Peyer's patch (tissue), 4 donors: Measurements from ENCODE around the gene LRRC70. TPM values are rescaled to one million over a fixed set of nuclear protein-coding genes. Genes with fewer than 3 reads are reported as not detected.
"Not testable (repeated sequence)": the region's sequence is repeated elsewhere in the genome, so short reads cannot be mapped to it uniquely, and the experiment has no call there.

Source experiments
- DNase-seq, 3 donors: peaks; one replicate each; pipeline ENCODE4 v3.0.0-alpha.2; 2017 to 2019
- H3K27ac ChIP-seq, 4 donors: fragments of 200-600 bp; sonication (generic); one replicate each; pipeline ENCODE4 v1.5.1; 2016 to 2019
- H3K27me3 ChIP-seq, 2 donors: fragments of 200-600 bp; sonication (generic); one replicate each; pipeline ENCODE4 v1.5.1; 2019
- H3K36me3 ChIP-seq, 3 donors: fragments of 200-600 bp; sonication (generic); one replicate each; pipeline ENCODE4 v1.5.1; 2016 to 2019
- H3K4me1 ChIP-seq, 4 donors: fragments of 200-600 bp; sonication (generic); one replicate each; pipeline ENCODE4 v1.5.1; 2016 to 2019
- H3K4me3 ChIP-seq, 4 donors: fragments of 200-600 bp; sonication (generic); 1 replicate in 3 of 4; 2 replicates in 1 of 4; pipeline ENCODE4 v1.5.1; 2016 to 2019; ENCODE audit warnings: mild to moderate bottlenecking in 1 of 4
- H3K9me3 ChIP-seq, 4 donors: fragments of 200-600 bp; sonication (generic); one replicate each; pipeline ENCODE4 v1.5.1; 2016 to 2019; ENCODE audit warnings: mild to moderate bottlenecking in 1 of 4
- POLR2A ChIP-seq, 2 donors: fragments of 450-650 bp; IDR thresholded peaks; one replicate each; pipeline ENCODE4 v1.5.1; 2017; ENCODE audit warnings: antibody characterized with exemption in 2 of 2, mild to moderate bottlenecking in 2 of 2, moderate library complexity in 2 of 2
- total RNA-seq, 4 donors: library from RNA; depleted of rRNA; stranded (reverse); fragments of >200 nt; gene quantifications; one replicate each; pipeline ENCODE4 v1.1.0, GENCODE V29; 2016
- TF ChIP-seq, protein P1 (sequence below), 6 experiments: fragments of 450-650 bp in 4 of 6; fragments of 200-600 bp in 2 of 6; sonication (generic) in 1 of 6; IDR thresholded peaks; one replicate each; pipeline ENCODE4 v1.5.1; 2017 to 2019; ENCODE audit warnings: antibody characterized with exemption in 6 of 6, mild to moderate bottlenecking in 3 of 6, moderate library complexity in 1 of 6

LRRC70 gene
- total RNA-seq, 4 donors from 2014 or later = 1.1 to 5.0 (median 2.5) TPM

DNA sequence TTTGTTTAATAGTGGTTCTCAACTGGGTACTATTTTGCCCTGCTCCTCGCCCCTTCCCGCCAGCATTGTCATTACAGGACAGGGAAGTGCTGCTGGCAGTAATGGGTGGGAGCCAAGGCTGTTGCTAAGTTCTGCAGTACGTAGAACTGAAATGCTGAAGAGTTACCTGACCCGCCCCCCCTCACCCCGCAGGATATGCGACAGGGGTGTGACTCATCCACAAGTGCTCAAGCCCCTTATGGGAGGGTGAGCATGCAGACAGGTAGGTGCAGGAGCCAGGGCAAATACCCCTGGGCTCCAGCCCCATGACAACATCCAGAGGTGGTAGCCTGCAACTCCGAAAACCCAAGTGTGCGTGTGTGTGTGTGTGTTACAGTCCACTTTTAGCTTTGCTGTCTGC, 35.7 kb downstream of the LRRC70 start:
- Histone ChIP-seq H3K27ac (no peak overlapping the region), H3K4me1 (no peaks in the 10 kb centered on the region), H3K9me3 (no peaks in the 10 kb centered on the region), H3K36me3 (no peaks in the 10 kb centered on the region), H3K27me3 (no peaks in the 10 kb centered on the region), H3K4me3 (no peak overlapping the region)
- no peak for DNase-seq
- no peak for TF ChIP-seq POLR2A (IDR thresholded peaks at IDR 0.05)
- TF ChIP-seq, protein P1, sequence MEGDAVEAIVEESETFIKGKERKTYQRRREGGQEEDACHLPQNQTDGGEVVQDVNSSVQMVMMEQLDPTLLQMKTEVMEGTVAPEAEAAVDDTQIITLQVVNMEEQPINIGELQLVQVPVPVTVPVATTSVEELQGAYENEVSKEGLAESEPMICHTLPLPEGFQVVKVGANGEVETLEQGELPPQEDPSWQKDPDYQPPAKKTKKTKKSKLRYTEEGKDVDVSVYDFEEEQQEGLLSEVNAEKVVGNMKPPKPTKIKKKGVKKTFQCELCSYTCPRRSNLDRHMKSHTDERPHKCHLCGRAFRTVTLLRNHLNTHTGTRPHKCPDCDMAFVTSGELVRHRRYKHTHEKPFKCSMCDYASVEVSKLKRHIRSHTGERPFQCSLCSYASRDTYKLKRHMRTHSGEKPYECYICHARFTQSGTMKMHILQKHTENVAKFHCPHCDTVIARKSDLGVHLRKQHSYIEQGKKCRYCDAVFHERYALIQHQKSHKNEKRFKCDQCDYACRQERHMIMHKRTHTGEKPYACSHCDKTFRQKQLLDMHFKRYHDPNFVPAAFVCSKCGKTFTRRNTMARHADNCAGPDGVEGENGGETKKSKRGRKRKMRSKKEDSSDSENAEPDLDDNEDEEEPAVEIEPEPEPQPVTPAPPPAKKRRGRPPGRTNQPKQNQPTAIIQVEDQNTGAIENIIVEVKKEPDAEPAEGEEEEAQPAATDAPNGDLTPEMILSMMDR (IDR thresholded peaks at IDR 0.05) = no peak

DNA sequence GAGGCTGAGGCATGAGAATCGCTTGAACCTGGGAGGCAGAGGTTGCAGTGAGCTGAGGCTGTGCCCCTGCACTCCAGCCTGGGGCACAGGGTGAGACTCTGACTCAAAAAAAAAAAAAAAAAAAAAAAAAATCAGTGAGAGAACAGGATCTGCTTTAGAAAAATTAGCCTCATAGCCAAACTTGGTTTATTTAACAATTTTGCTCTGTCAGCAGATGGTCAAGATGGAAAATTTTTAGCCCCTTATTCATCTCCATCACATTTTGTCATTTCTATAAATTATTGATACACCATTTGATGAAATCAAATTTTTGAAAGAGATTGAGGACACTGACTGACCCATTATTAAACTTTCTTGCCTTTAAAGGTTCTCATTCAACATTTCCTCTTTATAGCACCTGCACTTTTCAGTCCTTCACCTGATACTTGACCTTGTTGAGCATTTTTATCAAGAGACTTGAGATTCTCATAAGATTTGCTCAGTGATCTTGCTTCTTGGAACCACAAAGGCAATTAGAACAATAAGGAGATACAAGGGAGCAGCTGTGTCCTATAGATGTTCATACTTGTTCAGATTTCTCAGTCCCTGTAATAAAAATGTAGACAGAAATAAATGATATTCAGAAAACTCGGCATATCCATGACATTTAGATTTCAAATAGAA, 38.1 kb downstream of the LRRC70 start:
- H3K4me3 ChIP-seq = no peak overlapping the region
- TF ChIP-seq POLR2A (IDR thresholded peaks at IDR 0.05) = no peak
- TF ChIP-seq, protein P1 (IDR thresholded peaks at IDR 0.05) = no peak
- H3K27ac ChIP-seq = no peak overlapping the region
- DNase-seq = no peak
- H3K4me1 ChIP-seq = no peaks in the 10 kb centered on the region
- H3K36me3 ChIP-seq = no peaks in the 10 kb centered on the region
- no peaks in the 10 kb centered on the region for H3K27me3 ChIP-seq
- H3K9me3 ChIP-seq = no peaks in the 10 kb centered on the region

GRCh38 chr5:62617943-62618342, 39.3 kb downstream of the LRRC70 start:
- Histone ChIP-seq H3K27me3 (no peaks in the 10 kb centered on the region), H3K36me3 (no peaks in the 10 kb centered on the region), H3K4me1 (no peaks in the 10 kb centered on the region), H3K9me3 (no peaks in the 10 kb centered on the region), H3K4me3 (no peak overlapping the region), H3K27ac (no peak overlapping the region)
- TF ChIP-seq POLR2A (IDR thresholded peaks at IDR 0.05) = no peak
- TF ChIP-seq, protein P1 (IDR thresholded peaks at IDR 0.05) = no peak
- DNase-seq = no peak

GRCh38 chr5:62620761-62621160, 42.1 kb downstream of the LRRC70 start:
- no peaks in the 10 kb centered on the region for H3K27me3 ChIP-seq
- no peaks in the 10 kb centered on the region for H3K4me1 ChIP-seq
- no peaks in the 10 kb centered on the region for H3K36me3 ChIP-seq
- H3K27ac ChIP-seq = no peak overlapping the region
- TF ChIP-seq, protein P1 (IDR thresholded peaks at IDR 0.05) = no peak
- TF ChIP-seq POLR2A (IDR thresholded peaks at IDR 0.05) = no peak
- no peak for DNase-seq
- no peaks in the 10 kb centered on the region for H3K9me3 ChIP-seq
- no peak overlapping the region for H3K4me3 ChIP-seq

DNA sequence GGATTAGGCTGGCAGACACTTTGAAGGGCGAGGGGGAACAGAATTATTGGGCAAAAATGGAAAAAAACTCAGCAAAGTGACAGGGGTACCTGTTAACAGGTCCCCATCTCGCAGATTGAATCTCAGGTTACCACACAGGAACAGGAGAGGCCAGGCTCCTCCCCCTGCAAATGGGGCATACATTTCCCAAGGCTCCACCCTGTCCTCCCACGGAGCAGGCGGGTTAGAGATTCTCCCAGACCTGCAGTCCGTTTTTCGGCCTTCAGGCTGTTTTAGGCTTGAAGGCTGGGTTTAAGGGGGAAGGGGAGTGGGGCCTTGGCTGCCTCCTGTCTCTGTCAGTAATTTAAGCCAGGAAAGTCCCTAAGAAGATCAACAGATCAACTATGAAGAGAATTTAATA, 42.7 kb downstream of the LRRC70 start:
- Histone ChIP-seq H3K36me3 (no peaks in the 10 kb centered on the region), H3K27me3 (no peaks in the 10 kb centered on the region), H3K9me3 (no peaks in the 10 kb centered on the region), H3K4me3 (no peak overlapping the region), H3K27ac (no peak overlapping the region), H3K4me1 (no peaks in the 10 kb centered on the region)
- TF ChIP-seq, protein P1 (IDR thresholded peaks at IDR 0.05) = no peak
- no peak for TF ChIP-seq POLR2A (IDR thresholded peaks at IDR 0.05)
- DNase-seq = no peak

- no peaks in the 10 kb centered on the region for H3K4me1 ChIP-seq
- DNase-seq = no peak
- peaks cover 0 to 13% (median 0%) of the 10 kb centered on the region in 3 donors for H3K36me3 ChIP-seq
- H3K27ac ChIP-seq = no peak overlapping the region
- no peak overlapping the region for H3K4me3 ChIP-seq
- H3K9me3 ChIP-seq = no peaks in the 10 kb centered on the region
- H3K27me3 ChIP-seq = no peaks in the 10 kb centered on the region
- TF ChIP-seq, protein P1 (IDR thresholded peaks at IDR 0.05) = no peak
Measured at GRCh38 chr5:62623271-62623670, 44.7 kb downstream of the LRRC70 start.

DNA sequence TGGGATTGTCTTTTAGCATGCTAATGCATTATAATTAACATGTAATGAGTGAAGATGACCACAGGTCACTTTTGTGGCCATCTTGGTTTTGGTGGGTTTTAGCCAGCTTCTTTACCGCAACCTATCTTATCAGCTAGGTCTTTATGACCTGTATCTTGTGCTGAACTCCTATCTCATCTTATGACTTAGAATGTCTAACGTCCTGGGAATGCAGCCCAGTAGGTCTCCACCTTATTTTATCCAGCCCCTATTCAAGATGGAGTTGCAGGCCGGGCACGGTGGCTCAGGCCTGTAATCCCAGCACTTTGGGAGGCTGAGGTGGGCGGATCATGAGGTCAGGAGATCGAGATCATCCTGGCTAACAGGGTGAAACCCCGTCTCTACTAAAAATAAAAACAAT, 45.8 kb downstream of the LRRC70 start:
- DNase-seq, H3K4me3 ChIP-seq, H3K27ac ChIP-seq, H3K27me3 ChIP-seq, H3K9me3 ChIP-seq, H3K4me1 ChIP-seq: not testable (repeated sequence)
- peaks cover 0 to 13% (median 0%) of the 10 kb centered on the region in 3 donors for H3K36me3 ChIP-seq
